HCT116 (cell line): ENCODE data around the gene FAH. TPM values are rescaled to one million over a fixed set of nuclear protein-coding genes. Genes with fewer than 3 reads are reported as not detected.

Experiments
- ATAC-seq: fragments of 200-7000 bp; cut with Tn5 transposase; 2 replicates; pipeline ENCODE4 v1.9.1; 2020; ENCODE audit warnings: mild to moderate bottlenecking, moderate library complexity
- BruUV-seq: library from RNA; stranded (reverse); fragments of 400-500 nt; replicated peaks from 2 replicates; lab custom pipeline; 2021; lab: Mats Ljungman, UMichigan
- CTCF ChIA-PET: fragments of 300-600 bp; sonication (Branson Sonifier 250); formaldehyde crosslinking; loops from one replicate; lab custom pipeline; 2021; ENCODE audit warnings: antibody characterized with exemption; lab: Charles Lee
- POLR2A ChIA-PET: fragments of 300-600, 350-600 bp; sonication (Branson Sonifier 250); formaldehyde crosslinking; loops from one replicate; lab custom pipeline; 2021; ENCODE audit warnings: antibody characterized with exemption; lab: Charles Lee
- RAD21 ChIA-PET, 2 experiments: fragments of 300-600 bp; sonication (Branson Sonifier 250); formaldehyde crosslinking; loops; one replicate each; lab custom pipeline; 2023; ENCODE audit warnings: low total read pairs in 2 of 2; ENCODE audit not compliant: uncharacterized antibody in 2 of 2, unreplicated experiment in 2 of 2, low non-redundant PET in 1 of 2; lab: Charles Lee
- DNase-seq: peaks from one replicate; pipeline ENCODE4 v3.0.0-alpha.2; 2010; ENCODE audit warnings: low read depth, low spot score
- H2AFZ ChIP-seq: fragments of 200-600 bp; shearing (Covaris generic), sonication (generic); 2 replicates; pipeline ENCODE4 v1.6.1; 2017; ENCODE audit warnings: low read depth, mixed run types, mixed read lengths, antibody characterized with exemption, low read length; ENCODE audit not compliant: poor library complexity, severe bottlenecking
- H3K27ac ChIP-seq: 2 replicates; pipeline ENCODE4 v1.5.1; 2012; ENCODE audit warnings: low read depth, low read length
- H3K27me3 ChIP-seq: fragments of 200-600 bp; sonication (generic); 2 replicates; pipeline ENCODE4 v1.6.1; 2016; ENCODE audit warnings: mixed run types, low read length, mixed read lengths; ENCODE audit not compliant: insufficient read depth
- H3K36me3 ChIP-seq, 2 experiments: fragments of 200-500 bp in 1 of 2; fragments of 200-600 bp in 1 of 2; sonication (Bioruptor generic) in 1 of 2; sonication (generic) in 1 of 2; 2 replicates each; pipeline versions ENCODE4 v1.5.1 to v1.6.1; 2014 to 2016; ENCODE audit warnings: low read length in 2 of 2, inconsistent platforms in 1 of 2, mixed read lengths in 1 of 2, mixed run types in 1 of 2; ENCODE audit not compliant: insufficient read depth in 2 of 2, control insufficient read depth in 1 of 2
- H3K4me1 ChIP-seq, 2 experiments: fragments of 200-600 bp in 1 of 2; sonication (generic) in 1 of 2; 2 replicates each; pipeline versions ENCODE4 v1.5.1 to v1.6.1; 2012 to 2017; ENCODE audit warnings: low read length in 2 of 2, inconsistent platforms in 1 of 2, mild to moderate bottlenecking in 1 of 2, mixed read lengths in 1 of 2, mixed run types in 1 of 2, moderate library complexity in 1 of 2; ENCODE audit not compliant: insufficient read depth in 2 of 2, control insufficient read depth in 1 of 2
- H3K4me2 ChIP-seq: fragments of 200-600 bp; sonication (generic); 2 replicates; pipeline ENCODE4 v1.6.1; 2017; ENCODE audit warnings: mixed run types, low read length, mixed read lengths
- H3K4me3 ChIP-seq, 2 experiments: fragments of 200-600 bp in 1 of 2; sonication (generic) in 1 of 2; replicated peaks in 1 of 2; 2 replicates each; pipeline ENCODE4 v1.5.1; 2011 to 2016; ENCODE audit warnings: low read length in 2 of 2, control low read depth in 1 of 2, low read depth in 1 of 2, mild to moderate bottlenecking in 1 of 2, mixed read lengths in 1 of 2, mixed run types in 1 of 2
- H3K79me2 ChIP-seq: fragments of 200-600 bp; sonication (generic); 2 replicates; pipeline ENCODE4 v1.6.1; 2017; ENCODE audit warnings: mild to moderate bottlenecking, mixed run types, low read length, moderate library complexity, mixed read lengths; ENCODE audit not compliant: insufficient read depth
- H3K9ac ChIP-seq: fragments of 200-600 bp; sonication (generic); 2 replicates; pipeline ENCODE4 v1.6.1; 2016; ENCODE audit warnings: low read length, mixed read lengths
- H3K9me2 ChIP-seq: fragments of 200-600 bp; sonication (generic), shearing (Covaris generic); 2 replicates; pipeline ENCODE4 v1.6.1; 2017; ENCODE audit warnings: mixed run types, mild to moderate bottlenecking, moderate library complexity; ENCODE audit not compliant: insufficient read depth
- H3K9me3 ChIP-seq, 2 experiments: fragments of 200-500 bp in 1 of 2; fragments of 200-600 bp in 1 of 2; sonication (Bioruptor generic) in 1 of 2; sonication (generic) in 1 of 2; 2 replicates each; pipeline ENCODE4 v1.6.1; 2014 to 2017; ENCODE audit warnings: low read length in 2 of 2, mixed read lengths in 2 of 2, inconsistent platforms in 1 of 2, low read depth in 1 of 2, mild to moderate bottlenecking in 1 of 2, mixed run types in 1 of 2, moderate library complexity in 1 of 2; ENCODE audit not compliant: control insufficient read depth in 1 of 2, insufficient read depth in 1 of 2
- H4K20me1 ChIP-seq: fragments of 200-600 bp; sonication (generic), shearing (Covaris generic); 2 replicates; pipeline ENCODE4 v1.6.1; 2017; ENCODE audit warnings: mixed run types, mild to moderate bottlenecking, moderate library complexity; ENCODE audit not compliant: insufficient read depth
- CBX3 ChIP-seq: IDR thresholded peaks from 2 replicates; pipeline ENCODE4 v1.6.1; 2012; ENCODE audit warnings: low read depth
- EGR1 ChIP-seq: IDR thresholded peaks from 2 replicates; pipeline ENCODE4 v1.6.1; 2012; ENCODE audit warnings: low read depth
- FOSL1 ChIP-seq: IDR thresholded peaks from 2 replicates; pipeline ENCODE4 v1.6.1; 2012; ENCODE audit warnings: low read depth
- POLR2AphosphoS5 ChIP-seq: IDR thresholded peaks from 2 replicates; pipeline ENCODE4 v1.6.1; 2011; ENCODE audit warnings: mild to moderate bottlenecking, low read depth, low read length, moderate library complexity
- RAD21 ChIP-seq: IDR thresholded peaks from 2 replicates; pipeline ENCODE4 v1.6.1; 2012; ENCODE audit warnings: low read depth, mild to moderate bottlenecking
- REST ChIP-seq: IDR thresholded peaks from 2 replicates; pipeline ENCODE4 v1.6.1; 2012; ENCODE audit warnings: low read depth
- SIN3A ChIP-seq: IDR thresholded peaks from 2 replicates; pipeline ENCODE4 v1.6.1; 2012; ENCODE audit warnings: low read depth
- SP1 ChIP-seq: IDR thresholded peaks from 2 replicates; pipeline ENCODE4 v1.6.1; 2012; ENCODE audit warnings: low read depth
- SRF ChIP-seq: IDR thresholded peaks from 2 replicates; pipeline ENCODE4 v1.6.1; 2012; ENCODE audit warnings: low read depth
- YY1 ChIP-seq: IDR thresholded peaks from 2 replicates; pipeline ENCODE4 v1.6.1; 2011; ENCODE audit warnings: low read length, low read depth, moderate library complexity, mild to moderate bottlenecking; ENCODE audit not compliant: insufficient replicate concordance; ENCODE audit errors: extremely low read depth
- ZNF274 ChIP-seq: fragments of 200-500 bp; sonication (Bioruptor generic); IDR thresholded peaks from 2 replicates; pipeline ENCODE4 v1.6.1; 2014; ENCODE audit warnings: mild to moderate bottlenecking, low read depth, low read length, inconsistent platforms
- intact Hi-C: fragments of 100-400 bp; cut with micrococcal nuclease; formaldehyde crosslinking; loops from 2 replicates; pipeline ENCODE4 v1.10.0; 2022
- total RNA-seq: library from RNA; stranded (reverse); gene quantifications from one replicate; pipeline ENCODE4 v1.2.1, GENCODE V29; 2021; ENCODE audit not compliant: unreplicated experiment
- TF ChIP-seq, protein P1 (sequence below): IDR thresholded peaks from 2 replicates; pipeline ENCODE4 v1.6.1; 2012

FAH gene
- total RNA-seq, 1 experiment from 2014 or later = 20.0 TPM

DNA sequence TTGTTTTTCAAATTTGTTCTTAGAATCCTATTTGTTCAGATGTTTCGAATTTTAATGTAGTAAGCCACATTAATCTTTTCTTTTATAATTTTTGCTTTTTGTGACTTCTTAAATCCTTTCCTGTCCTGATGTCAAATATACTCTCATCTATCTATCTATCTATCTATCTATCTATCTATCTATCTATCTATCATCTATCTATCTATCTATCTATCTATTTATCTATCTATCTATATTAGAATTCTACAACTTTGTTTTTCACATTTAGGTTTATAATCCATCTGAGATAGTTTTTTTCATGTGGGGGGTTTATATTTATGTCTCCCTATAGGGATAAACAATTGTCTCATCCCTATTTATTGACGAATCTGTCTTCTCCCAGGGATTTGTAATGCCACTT lies 67.2 kb downstream of the FAH start:
- no peaks in the 10 kb centered on the region for H3K9me2 ChIP-seq
- H2AFZ ChIP-seq = no peak overlapping the region
- no peaks in the 10 kb centered on the region for H3K27me3 ChIP-seq
- ChIA-PET CTCF (no interaction called here), RAD21 (no interaction called here), POLR2A (no interaction called here)
- no peak for TF ChIP-seq EGR1
- no peak for TF ChIP-seq SIN3A
- TF ChIP-seq ZNF274 = no peak
- no peak for TF ChIP-seq SP1
- TF ChIP-seq YY1 = no peak
- TF ChIP-seq, protein P1, sequence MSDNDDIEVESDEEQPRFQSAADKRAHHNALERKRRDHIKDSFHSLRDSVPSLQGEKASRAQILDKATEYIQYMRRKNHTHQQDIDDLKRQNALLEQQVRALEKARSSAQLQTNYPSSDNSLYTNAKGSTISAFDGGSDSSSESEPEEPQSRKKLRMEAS = no peak
- TF ChIP-seq POLR2AphosphoS5 = no peak
- TF ChIP-seq RAD21 = no peak
- TF ChIP-seq SRF = no peak
- no peak for TF ChIP-seq FOSL1
- TF ChIP-seq REST = no peak
- no peak for TF ChIP-seq CBX3
- no peaks in the 10 kb centered on the region for H4K20me1 ChIP-seq
- intact Hi-C loops = no loop called here
- no peak overlapping the region for H3K27ac ChIP-seq
- H3K4me1 ChIP-seq = no peaks in the 10 kb centered on the region
- no peak for ATAC-seq
- no peaks in the 10 kb centered on the region for H3K79me2 ChIP-seq
- no peak overlapping the region for H3K9ac ChIP-seq
- no peak overlapping the region for H3K4me3 ChIP-seq
- no peak overlapping the region for H3K4me2 ChIP-seq
- no peak for DNase-seq
- no peaks in the 10 kb centered on the region for H3K9me3 ChIP-seq
- BruUV-seq = no TSS peak
- no peaks in the 10 kb centered on the region for H3K36me3 ChIP-seq
